ENCODE measurements around the gene MICALL1. TPM values are rescaled to one million over a fixed set of nuclear protein-coding genes. Genes with fewer than 3 reads are reported as not detected.

Gene MICALL1
- total and polyA plus RNA-seq, 2 of the 4 experiments (the other 2 are of a cell fraction) = 12.4 to 22.3 TPM

- Histone ChIP-seq H2BK15ac (ENCODE audit: low read depth, low read length) (no peak overlapping the region), H3K27me3 (ENCODE audit: control insufficient read depth, insufficient read depth, low read length) (no peaks in the 10 kb centered on the region), H3K18ac (ENCODE audit: low read depth, low read length) (no peak overlapping the region), H3K56ac (ENCODE audit: extremely low read depth, insufficient read depth, low read length) (no peak overlapping the region), H3K9me3 (ENCODE audit: control insufficient read depth, insufficient read depth, low read length) (no peaks in the 10 kb centered on the region), H2AK5ac (ENCODE audit: low read depth, low read length) (no peak overlapping the region), H3K14ac (replicated peaks; ENCODE audit: low read depth, low read length) (no peak overlapping the region), H3K79me1 (ENCODE audit: low read depth in 1 of 2, low read length in 2 of 2) (peaks cover 3 to 5% of the 10 kb centered on the region in 2 experiments; a peak in 3 of 4 replicates), H2BK5ac (ENCODE audit: low read depth, low read length, poor library complexity, severe bottlenecking) (no peak overlapping the region), H3K23ac (ENCODE audit: low read depth, low read length) (no peak overlapping the region), H3K4me1 (ENCODE audit: control insufficient read depth, insufficient read depth, low read length) (no peaks in the 10 kb centered on the region), H4K20me1 (ENCODE audit: insufficient read depth, low read length) (peaks cover 5% of the 10 kb centered on the region), H3K4me3 (ENCODE audit: insufficient read depth, low read depth, low read length) (no peak overlapping the region), H4K5ac (ENCODE audit: low read depth, low read length) (no peak overlapping the region), H3K9me1 (ENCODE audit: insufficient read depth, low read length) (no peaks in the 10 kb centered on the region), H2AK9ac (replicated peaks; ENCODE audit: low read depth, low read length, poor library complexity) (no peak overlapping the region), H3K36me3 (ENCODE audit: control insufficient read depth, insufficient read depth, low read length) (peaks cover 16% of the 10 kb centered on the region), H4K8ac (ENCODE audit: low read depth in 2 of 2, low read length in 2 of 2) (no peak overlapping the region), H3K27ac (ENCODE audit: insufficient read depth, low read length) (no peak overlapping the region), H3K9ac (ENCODE audit: low read depth, low read length) (no peak overlapping the region), H2BK120ac (ENCODE audit: low read depth, low read length) (no peak overlapping the region), H3K4ac (ENCODE audit: low read depth, low read length) (no peak overlapping the region), H4K91ac (ENCODE audit: insufficient read depth, low read depth, low read length) (no peak overlapping the region), H2AFZ (replicated peaks; ENCODE audit: low read length, poor library complexity) (no peak overlapping the region), H3K4me2 (ENCODE audit: low read depth, low read length) (no peak overlapping the region), H2BK20ac (ENCODE audit: low read depth, low read length) (no peak overlapping the region)
- ChIA-PET POLR2A (ENCODE audit: unreplicated experiment) (no interaction called here), CTCF (no interaction called here)
- no peak for DNase-seq
- in situ Hi-C loops (cut with MboI; ENCODE audit: low sequenced_read_pairs) = no loop called here
- no peak for ATAC-seq (ENCODE audit: low read depth)
- BruUV-seq (replicated peaks) = no TSS peak
- no peak for TF ChIP-seq MAZ (IDR thresholded peaks at IDR 0.05; ENCODE audit: borderline replicate concordance, low read depth, low read length)
- TF ChIP-seq BHLHE40 (IDR thresholded peaks at IDR 0.05; ENCODE audit: low read depth, low read length) = no peak
- TF ChIP-seq POLR2A (IDR thresholded peaks at IDR 0.05; ENCODE audit: low read depth, low read length) = no peak
- TF ChIP-seq USF2 (IDR thresholded peaks at IDR 0.05; ENCODE audit: low read depth, low read length) = no peak
- no peak for TF ChIP-seq CEBPB (IDR thresholded peaks at IDR 0.05; ENCODE audit: low read depth, low read length)
- no peak for TF ChIP-seq CHD1 (IDR thresholded peaks at IDR 0.05; ENCODE audit: low read depth, low read length)
- no peak for TF ChIP-seq MAFK (IDR thresholded peaks at IDR 0.05; ENCODE audit: low read depth, low read length)
- no peak for TF ChIP-seq NFE2L2 (IDR thresholded peaks at IDR 0.05; ENCODE audit: low read depth, low read length)
- TF ChIP-seq FOS (IDR thresholded peaks at IDR 0.05; ENCODE audit: low read depth, low read length) = no peak
- TF ChIP-seq MXI1 (IDR thresholded peaks at IDR 0.05; ENCODE audit: borderline replicate concordance, low read depth, low read length) = no peak
- no peak for TF ChIP-seq ELK1 (IDR thresholded peaks at IDR 0.05; ENCODE audit: borderline replicate concordance, low read depth, low read length)
- no peak for TF ChIP-seq RFX5 (IDR thresholded peaks at IDR 0.05; ENCODE audit: low read depth, low read length)
- WGBS, 2 experiments (ENCODE audit: extremely low coverage in 2 of 2, insufficient read length in 1 of 2) = 100% methylated on average over 2 of the region's 7 CpGs; no CpG with 5 or more reads in 1 of the 2 experiments
- dilution Hi-C loops (cut with HindIII; ENCODE audit: low sequenced_read_pairs, unreplicated experiment) = no loop called here
- intact Hi-C loops (cut with micrococcal nuclease) = no loop called here
Observed at GRCh38 chr22:37971475-37972434, 65.7 kb downstream of the MICALL1 start.
